GM10266 (cell line): ENCODE measurements around the gene ABTB1.
A peak's percentile ranks its signal among the peaks of the same experiment; 100 is the strongest.

Source experiments
- DNase-seq: peaks from one replicate; pipeline ENCODE4 v3.0.0; 2012; ENCODE audit errors: extremely low spot score
- CTCF ChIP-seq: IDR thresholded peaks from 2 replicates; pipeline ENCODE4 v1.5.1; 2012; ENCODE audit warnings: mild to moderate bottlenecking, low read depth; ENCODE audit not compliant: control insufficient read depth, insufficient read depth; ENCODE audit errors: missing control alignments

Gene ABTB1

GRCh38 chr3:127667119-127667681 is 5.6 kb upstream of the ABTB1 start:
- DNase-seq, result no peak
- TF ChIP-seq CTCF, result no peak

DNA sequence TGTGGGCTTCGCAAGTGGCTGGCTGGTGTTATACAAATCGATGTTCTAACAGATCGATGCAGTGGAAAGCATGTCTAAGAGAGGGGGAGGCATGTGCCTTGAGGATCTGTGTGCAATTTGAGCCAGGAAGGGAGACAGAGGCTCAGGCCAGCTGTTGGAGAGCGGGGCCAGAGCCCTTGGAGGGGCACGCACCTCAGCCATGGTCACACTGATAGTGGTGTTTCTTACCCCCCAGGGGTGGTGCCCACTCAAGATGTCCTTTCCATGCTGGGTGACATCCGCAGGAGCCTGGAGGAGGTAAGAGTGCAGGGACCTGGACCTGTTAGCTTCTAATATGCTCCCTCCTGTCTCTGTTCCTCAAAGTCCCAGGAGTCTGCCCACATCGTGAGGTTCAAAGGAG is 3.8 kb upstream of the ABTB1 start:
- no peak for TF ChIP-seq CTCF
- DNase-seq, result no peak

- no peak for TF ChIP-seq CTCF
- DNase-seq, result no peak
These were observed 3.1 kb upstream of the ABTB1 start for GRCh38 chr3:127669541-127670228.

- DNase-seq, result no peak
- no peak for TF ChIP-seq CTCF
These were observed 2.6 kb upstream of the ABTB1 start for GRCh38 chr3:127670229-127670559.

DNA sequence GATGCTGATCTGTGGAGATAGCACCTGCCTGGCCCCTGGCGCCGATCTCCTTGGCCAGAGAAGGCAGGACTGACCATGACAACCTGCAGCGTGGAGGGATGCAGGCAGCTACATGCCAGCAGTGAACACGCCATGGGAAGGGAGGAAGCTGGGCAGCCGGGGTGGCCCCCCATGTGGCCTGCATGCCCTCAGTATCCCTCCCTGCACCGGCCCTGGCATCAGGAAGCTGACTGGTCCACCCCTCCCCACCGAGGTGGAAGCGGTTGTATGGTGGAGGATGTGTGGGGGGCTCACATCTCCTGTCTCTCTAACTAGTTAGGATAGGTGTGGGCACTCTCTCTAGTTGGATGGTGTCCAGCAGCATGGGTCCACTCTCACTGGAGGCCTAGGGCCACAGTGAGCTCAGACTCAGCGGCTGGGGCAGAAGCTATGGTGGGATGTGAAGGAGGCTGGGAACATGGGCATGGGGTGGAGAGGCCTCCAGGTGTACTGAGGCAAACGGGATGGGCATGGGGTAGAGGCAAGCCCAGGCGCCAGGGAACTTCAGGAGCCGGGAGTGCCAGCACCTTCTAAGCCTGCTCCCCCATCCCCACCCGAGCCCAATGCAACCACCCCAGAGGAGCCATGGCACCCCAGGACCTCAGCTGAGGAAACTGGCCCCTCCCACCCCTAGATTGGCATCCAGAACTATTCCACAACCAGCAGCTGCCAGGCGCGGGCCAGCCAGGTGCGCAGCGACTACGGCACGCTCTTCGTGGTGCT is 1.8 kb upstream of the ABTB1 start:
- DNase-seq, result no peak
- TF ChIP-seq CTCF, result no peak

- no peak for TF ChIP-seq CTCF
- peak; percentile 56 for DNase-seq
These were observed 976 bp upstream of the ABTB1 start for GRCh38 chr3:127671523-127672428.
